Measurements from ENCODE around the gene TTLL11.

DNA sequence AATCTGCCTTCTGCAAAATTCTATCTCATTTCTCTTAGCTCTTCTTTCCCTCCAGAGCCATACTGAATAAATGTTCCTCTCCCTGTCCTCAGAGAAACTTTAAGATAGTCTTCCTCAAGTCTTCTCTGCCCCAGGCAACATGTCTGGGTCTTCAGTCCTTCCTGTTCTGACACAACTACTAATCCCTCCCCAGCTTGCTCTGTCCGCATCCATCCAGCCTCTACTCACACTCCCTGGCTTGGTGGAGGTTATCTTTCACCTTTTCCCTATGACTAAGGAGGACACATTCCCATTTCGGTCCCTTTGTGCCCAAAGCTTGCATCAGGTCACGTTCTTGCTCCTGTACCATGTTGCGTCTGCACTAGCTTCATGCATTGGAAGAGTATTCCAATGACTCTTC, 143.3 kb downstream of the TTLL11 start:
- TF ChIP-seq, protein P1, sequence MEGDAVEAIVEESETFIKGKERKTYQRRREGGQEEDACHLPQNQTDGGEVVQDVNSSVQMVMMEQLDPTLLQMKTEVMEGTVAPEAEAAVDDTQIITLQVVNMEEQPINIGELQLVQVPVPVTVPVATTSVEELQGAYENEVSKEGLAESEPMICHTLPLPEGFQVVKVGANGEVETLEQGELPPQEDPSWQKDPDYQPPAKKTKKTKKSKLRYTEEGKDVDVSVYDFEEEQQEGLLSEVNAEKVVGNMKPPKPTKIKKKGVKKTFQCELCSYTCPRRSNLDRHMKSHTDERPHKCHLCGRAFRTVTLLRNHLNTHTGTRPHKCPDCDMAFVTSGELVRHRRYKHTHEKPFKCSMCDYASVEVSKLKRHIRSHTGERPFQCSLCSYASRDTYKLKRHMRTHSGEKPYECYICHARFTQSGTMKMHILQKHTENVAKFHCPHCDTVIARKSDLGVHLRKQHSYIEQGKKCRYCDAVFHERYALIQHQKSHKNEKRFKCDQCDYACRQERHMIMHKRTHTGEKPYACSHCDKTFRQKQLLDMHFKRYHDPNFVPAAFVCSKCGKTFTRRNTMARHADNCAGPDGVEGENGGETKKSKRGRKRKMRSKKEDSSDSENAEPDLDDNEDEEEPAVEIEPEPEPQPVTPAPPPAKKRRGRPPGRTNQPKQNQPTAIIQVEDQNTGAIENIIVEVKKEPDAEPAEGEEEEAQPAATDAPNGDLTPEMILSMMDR (IDR thresholded peaks at IDR 0.05; ENCODE audit: low read depth, low read length, poor library complexity, severe bottlenecking): no peak
- TF ChIP-seq EZH2phosphoT487 (IDR thresholded peaks at IDR 0.05; ENCODE audit: borderline replicate concordance, low read length): no peak

Data from DOHH2 (cell line).